PC-3 (cell line): Measurements from ENCODE around the gene NFYC. TPM values are rescaled to one million over a fixed set of nuclear protein-coding genes. Genes with fewer than 3 reads are reported as not detected.

Experiments used
- ATAC-seq: fragments of 200-7000 bp; cut with Tn5 transposase; 2 replicates; pipeline ENCODE4 v1.9.1; 2020; ENCODE audit warnings: mild to moderate bottlenecking, moderate library complexity
- BruUV-seq: library from RNA; stranded (reverse); fragments of 400-500 nt; replicated peaks from 2 replicates; lab custom pipeline; 2021; lab: Mats Ljungman, UMichigan
- CTCF ChIA-PET: fragments of 300-600 bp; sonication (Branson Sonifier 250); formaldehyde crosslinking; loops from one replicate; lab custom pipeline; 2022; ENCODE audit warnings: antibody characterized with exemption; lab: Charles Lee
- POLR2A ChIA-PET: fragments of 300-600 bp; sonication (Branson Sonifier 250); formaldehyde crosslinking; loops from one replicate; lab custom pipeline; 2022; ENCODE audit warnings: antibody characterized with exemption; ENCODE audit not compliant: unreplicated experiment; lab: Charles Lee
- DNase-seq: peaks from one replicate; pipeline ENCODE4 v3.0.0-alpha.2; 2015
- H2AFZ ChIP-seq: fragments of 300-600 bp; sonication (generic); 2 replicates; pipeline ENCODE4 v1.6.0; 2016; ENCODE audit warnings: antibody characterized with exemption, low read length
- H3F3A ChIP-seq: fragments of 300-600 bp; sonication (generic); one replicate; pipeline ENCODE4 v1.6.0; 2017; ENCODE audit warnings: antibody characterized with exemption, low read length, control low read depth, mild to moderate bottlenecking; ENCODE audit not compliant: unreplicated experiment
- H3K27ac ChIP-seq: fragments of 300-600 bp; sonication (generic); 2 replicates; pipeline ENCODE4 v1.5.1; 2016; ENCODE audit warnings: mild to moderate bottlenecking, low read length
- H3K27me3 ChIP-seq: fragments of 300-600 bp; sonication (generic); 2 replicates; pipeline ENCODE4 v1.6.1; 2016; ENCODE audit warnings: low read length, mixed read lengths
- H3K36me3 ChIP-seq: fragments of 300-600 bp; sonication (generic); 2 replicates; pipeline ENCODE4 v1.6.1; 2016; ENCODE audit warnings: low read depth, mixed run types, low read length, mixed read lengths
- H3K4me1 ChIP-seq: fragments of 300-600 bp; sonication (generic); 2 replicates; pipeline ENCODE4 v1.5.1; 2016; ENCODE audit warnings: low read length; ENCODE audit not compliant: insufficient read depth
- H3K4me2 ChIP-seq: fragments of 300-600 bp; sonication (generic); 2 replicates; pipeline ENCODE4 v1.6.0; 2016; ENCODE audit warnings: low read length
- H3K4me3 ChIP-seq: fragments of 300-600 bp; sonication (generic); 2 replicates; pipeline ENCODE4 v1.5.1; 2016; ENCODE audit warnings: mild to moderate bottlenecking, low read length, mixed read lengths
- H3K79me2 ChIP-seq: fragments of 300-600 bp; sonication (generic); 2 replicates; pipeline ENCODE4 v1.6.1; 2017; ENCODE audit warnings: low read length, mixed read lengths
- H3K9ac ChIP-seq: fragments of 300-600 bp; sonication (generic); 2 replicates; pipeline ENCODE4 v1.6.0; 2016; ENCODE audit warnings: mild to moderate bottlenecking, low read length
- H3K9me2 ChIP-seq: fragments of 300-600 bp; sonication (generic); replicated peaks from 2 replicates; pipeline ENCODE4 v1.6.1; 2016; ENCODE audit warnings: mixed run types, low read length, mixed read lengths
- H3K9me3 ChIP-seq: fragments of 300-600 bp; sonication (generic); 2 replicates; pipeline ENCODE4 v1.6.1; 2016; ENCODE audit warnings: low read length, mixed read lengths
- H4K20me1 ChIP-seq: fragments of 300-600 bp; sonication (generic); 2 replicates; pipeline ENCODE4 v1.6.1; 2016; ENCODE audit warnings: low read length, mixed read lengths
- CTCF ChIP-seq: fragments of 300-600 bp; sonication (generic); conservative IDR thresholded peaks from 2 replicates; pipeline ENCODE4 v1.5.1; 2017; ENCODE audit warnings: antibody characterized with exemption, low read depth, mild to moderate bottlenecking, low read length
- EZH2 ChIP-seq: fragments of 300-600 bp; sonication (generic); IDR thresholded peaks from one replicate; pipeline ENCODE4 v1.6.1; 2017; ENCODE audit warnings: antibody characterized with exemption, mild to moderate bottlenecking, low read length; ENCODE audit not compliant: unreplicated experiment
- EZH2phosphoT487 ChIP-seq: fragments of 300-600 bp; sonication (generic); IDR thresholded peaks from 2 replicates; pipeline ENCODE4 v1.6.1; 2018; ENCODE audit warnings: mild to moderate bottlenecking, antibody characterized with exemption, low read length, borderline replicate concordance
- intact Hi-C: fragments of 100-400 bp; cut with micrococcal nuclease; formaldehyde crosslinking; loops from 2 replicates; pipeline ENCODE4 v1.9.0; 2023
- total RNA-seq: library from RNA; depleted of rRNA; stranded (reverse); fragments of >200 nt; gene quantifications from 2 replicates; pipeline ENCODE4 v1.2.3, GENCODE V29; 2014

NFYC gene
- total RNA-seq, 1 experiment from 2014 or later = 52.6 TPM

- Histone ChIP-seq H2AFZ (no peak overlapping the region), H3K9me2 (no peaks in the 10 kb centered on the region), H3K4me1 (peaks cover 39% of the 10 kb centered on the region), H3K79me2 (peaks cover 92% of the 10 kb centered on the region), H3F3A (peaks cover 9% of the 10 kb centered on the region), H4K20me1 (0 out of 2 replicates have a peak, but pooled peaks cover 11% of the 10 kb centered on the region), H3K36me3 (no peaks in the 10 kb centered on the region; the same call in 1 of the 2 replicates), H3K4me2 (peak overlapping the region; percentile 82), H3K27me3 (no peaks in the 10 kb centered on the region), H3K9ac (0 out of 2 replicates have a peak overlapping the region, but pooled peaks have one; percentile 5), H3K4me3 (peak overlapping the region; percentile 73), H3K27ac (peak overlapping the region; percentile 68), H3K9me3 (no peaks in the 10 kb centered on the region)
- POLR2A ChIA-PET = interaction anchor here (1.0 kb wide), 1 partner anchor 20 kb away, joined by 3 read pairs; the partner anchor contains the start of gene NFYC
- no peak for TF ChIP-seq EZH2
- TF ChIP-seq CTCF = no peak
- no peak for TF ChIP-seq EZH2phosphoT487
- intact Hi-C loops = loop anchor here (5.0 kb wide), 1 partner anchor 41 kb away; no protein-coding TSS in a partner anchor
- BruUV-seq = no TSS peak
- DNase-seq (peak; percentile 87), ATAC-seq (peak; percentile 70)
- CTCF ChIA-PET = no interaction called here
Observed at GRCh38 chr1:40711465-40712404, 20.2 kb downstream of the NFYC start.

GRCh38 chr1:40712405-40712944, 21.0 kb downstream of the NFYC start:
- no TSS peak for BruUV-seq
- no peaks in the 10 kb centered on the region for H3K9me2 ChIP-seq
- H3K36me3 ChIP-seq = no peaks in the 10 kb centered on the region; the same call in 1 of the 2 replicates
- peak overlapping the region; percentile 82 for H3K4me2 ChIP-seq
- TF ChIP-seq EZH2 (no peak), EZH2phosphoT487 (no peak), CTCF (no peak)
- H3K4me1 ChIP-seq = peaks cover 39% of the 10 kb centered on the region
- intact Hi-C loops = loop anchor here (5.0 kb wide), 1 partner anchor 40 kb away; no protein-coding TSS in a partner anchor
- no peak overlapping the region for H3K9ac ChIP-seq
- ChIA-PET POLR2A (interaction anchor here (1.0 kb wide), 1 partner anchor 21 kb away, joined by 3 read pairs; the partner anchor contains the start of gene NFYC), CTCF (no interaction called here)
- DNase-seq (peak; percentile 16), ATAC-seq (no peak)
- peaks cover 9% of the 10 kb centered on the region for H3F3A ChIP-seq
- no peaks in the 10 kb centered on the region for H3K27me3 ChIP-seq
- H3K4me3 ChIP-seq = peak overlapping the region; percentile 73
- no peak overlapping the region for H2AFZ ChIP-seq
- peak overlapping the region; percentile 68 for H3K27ac ChIP-seq
- H3K9me3 ChIP-seq = no peaks in the 10 kb centered on the region
- H3K79me2 ChIP-seq = peaks cover 94% of the 10 kb centered on the region
- 0 out of 2 replicates have a peak, but pooled peaks cover 11% of the 10 kb centered on the region for H4K20me1 ChIP-seq
